NCI-H526 treated with DMSO at 0.1 percent for 48 hours (cell line): ENCODE results near the gene HEPACAM.
A peak's percentile ranks its signal among the peaks of the same experiment; 100 is the strongest.

Experiments
- DNase-seq: peaks from one replicate; lab custom pipeline; 2025; lab: John Stamatoyannopoulos, UW

HEPACAM gene

DNA sequence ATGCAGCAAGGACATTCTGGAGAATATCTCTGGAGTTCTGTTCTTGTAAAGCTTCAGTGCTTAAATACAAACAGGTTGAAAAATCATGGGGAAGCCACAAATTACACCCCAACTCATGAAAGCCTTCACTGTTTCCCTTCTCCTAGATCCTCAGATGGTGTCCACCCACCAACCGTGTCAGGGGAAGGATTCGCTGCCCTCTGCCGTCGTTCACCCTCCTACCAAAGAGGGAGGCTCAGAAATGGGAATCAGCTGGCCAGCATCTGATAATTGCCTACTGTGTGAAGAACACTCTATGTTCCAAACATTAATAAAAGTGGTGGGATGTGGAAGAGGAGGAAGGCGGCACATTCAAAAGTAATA lies 7.4 kb upstream of the HEPACAM start:
- no peak for DNase-seq

DNA sequence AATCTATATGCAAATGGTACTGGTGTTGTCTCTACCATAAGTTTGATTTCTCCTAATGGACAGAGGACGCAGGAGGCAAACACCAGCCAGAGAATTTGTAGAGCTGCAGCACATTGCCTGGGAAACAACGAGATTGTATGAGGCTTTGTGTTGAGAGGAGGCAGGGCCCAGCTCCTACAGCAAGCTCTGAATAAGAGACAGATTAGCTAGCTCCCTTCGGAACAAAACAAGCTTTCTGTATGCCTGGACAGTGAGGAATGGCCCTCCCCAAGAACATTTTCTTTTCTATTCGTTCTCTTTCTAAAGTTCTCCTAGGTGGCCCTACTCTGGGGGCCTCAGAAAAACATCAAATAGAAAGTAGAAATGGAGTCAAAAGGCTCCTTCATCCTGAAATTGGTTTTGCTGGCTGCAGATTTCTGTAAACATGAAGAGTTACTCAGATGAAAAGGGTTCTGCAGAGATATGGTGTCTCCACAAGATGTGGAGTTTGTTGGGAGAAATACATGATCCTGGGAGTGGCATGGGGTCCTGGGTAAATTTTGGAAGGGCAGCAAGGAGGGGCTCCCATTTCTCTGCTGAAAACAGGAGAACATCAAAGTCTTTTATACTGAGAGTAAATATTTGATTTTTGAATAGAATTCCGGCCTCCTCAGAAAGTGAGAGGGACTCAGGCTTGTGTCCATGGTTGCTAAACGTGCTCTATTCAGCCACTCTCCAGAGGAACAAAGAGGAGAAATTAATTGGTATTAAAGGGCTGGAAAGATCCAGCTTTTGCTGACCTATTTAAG lies 6.8 kb upstream of the HEPACAM start:
- DNase-seq = no peak

DNA sequence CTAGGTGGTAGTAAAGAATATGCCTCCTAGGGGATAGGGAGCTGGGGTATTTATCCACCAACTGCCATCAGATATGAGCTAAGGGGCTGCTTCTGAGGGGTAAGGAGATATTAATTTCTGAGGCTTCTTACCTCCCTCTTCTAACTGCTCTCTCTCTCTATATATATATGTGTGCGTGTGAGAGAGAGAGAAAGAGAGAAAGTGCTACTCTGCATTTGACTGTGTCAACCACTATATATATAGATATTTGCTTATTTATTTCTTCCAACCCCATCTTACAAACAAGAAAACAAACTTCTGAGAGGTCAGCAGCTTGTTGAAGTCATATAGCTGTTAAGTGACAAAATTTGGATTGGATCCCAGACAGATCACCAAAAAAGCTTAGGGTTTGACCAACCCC lies 5.9 kb upstream of the HEPACAM start:
- DNase-seq = no peak

DNA sequence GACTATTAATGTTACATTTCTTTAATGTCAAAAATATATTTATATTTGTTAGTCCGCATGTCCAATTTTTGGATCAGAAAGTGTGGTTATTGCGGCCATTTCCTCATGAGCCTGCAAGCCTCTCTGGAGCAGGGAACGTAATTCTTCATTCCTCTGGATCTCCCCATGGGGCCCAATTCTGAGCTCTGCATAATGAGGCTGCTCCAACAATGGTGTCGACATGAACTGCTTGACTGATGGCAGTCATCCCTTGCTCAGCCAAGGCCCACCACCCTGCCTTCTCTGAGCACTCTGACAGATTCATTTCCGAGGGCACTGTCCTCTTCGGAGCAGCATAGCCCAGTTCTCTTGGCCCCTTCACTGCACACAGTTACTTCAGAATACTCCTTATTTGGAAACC lies 3.1 kb upstream of the HEPACAM start:
- no peak for DNase-seq

DNA sequence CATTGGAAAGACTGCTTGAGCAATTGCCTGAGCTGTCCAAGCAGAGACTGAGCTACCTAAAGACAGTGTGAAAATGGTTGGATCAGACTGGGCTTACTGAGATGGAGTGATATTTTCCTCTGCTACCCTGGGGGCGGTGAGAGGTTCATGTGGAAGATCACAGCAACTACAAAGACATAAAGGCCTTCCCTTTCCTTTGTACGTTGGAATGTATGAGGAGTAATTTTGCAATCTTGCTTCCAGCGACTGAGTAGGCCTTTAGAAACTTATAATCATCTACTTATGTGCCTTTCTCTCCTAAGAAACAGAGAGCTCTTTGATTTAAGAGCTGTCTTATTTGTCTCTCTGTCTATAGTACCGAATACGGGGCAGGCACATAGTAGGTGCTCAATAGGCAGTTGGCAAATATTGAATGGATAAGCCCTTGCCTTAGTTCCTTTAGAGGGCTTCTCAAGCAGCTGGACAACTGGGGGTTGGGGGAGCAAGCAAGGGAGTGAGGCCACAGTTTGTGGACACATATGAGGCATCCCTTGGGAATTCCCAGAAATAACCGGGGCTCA lies 2.4 kb upstream of the HEPACAM start:
- DNase-seq = no peak

DNA sequence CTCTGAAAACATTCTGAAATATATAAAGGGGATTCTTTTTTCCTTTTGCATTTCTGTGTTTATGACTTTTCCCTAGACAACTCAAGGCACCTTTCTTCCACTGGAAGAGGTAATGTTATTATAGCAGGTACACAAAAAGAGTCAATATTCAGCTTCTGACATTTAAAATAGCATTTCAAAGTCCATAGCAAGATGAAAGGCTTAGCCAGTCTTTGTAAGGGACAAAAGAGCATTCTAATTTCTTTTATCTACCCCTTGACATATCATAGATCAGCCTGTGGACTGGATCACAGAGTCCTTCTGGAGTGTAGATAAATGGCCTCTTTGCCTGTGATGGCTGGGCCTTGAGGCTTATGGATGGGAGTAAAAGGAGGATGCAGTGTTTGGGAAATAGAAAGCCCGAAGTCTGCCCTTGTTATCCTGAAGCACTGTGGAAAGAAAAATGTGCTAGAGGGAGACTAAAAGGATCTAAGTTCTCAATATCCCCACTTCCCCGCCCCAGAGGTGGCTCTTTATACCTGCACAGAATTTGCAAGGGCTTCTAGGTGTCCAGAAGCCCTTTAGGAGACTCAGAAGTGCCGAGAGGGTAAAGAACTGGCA lies 1.6 kb upstream of the HEPACAM start:
- no peak for DNase-seq

DNA sequence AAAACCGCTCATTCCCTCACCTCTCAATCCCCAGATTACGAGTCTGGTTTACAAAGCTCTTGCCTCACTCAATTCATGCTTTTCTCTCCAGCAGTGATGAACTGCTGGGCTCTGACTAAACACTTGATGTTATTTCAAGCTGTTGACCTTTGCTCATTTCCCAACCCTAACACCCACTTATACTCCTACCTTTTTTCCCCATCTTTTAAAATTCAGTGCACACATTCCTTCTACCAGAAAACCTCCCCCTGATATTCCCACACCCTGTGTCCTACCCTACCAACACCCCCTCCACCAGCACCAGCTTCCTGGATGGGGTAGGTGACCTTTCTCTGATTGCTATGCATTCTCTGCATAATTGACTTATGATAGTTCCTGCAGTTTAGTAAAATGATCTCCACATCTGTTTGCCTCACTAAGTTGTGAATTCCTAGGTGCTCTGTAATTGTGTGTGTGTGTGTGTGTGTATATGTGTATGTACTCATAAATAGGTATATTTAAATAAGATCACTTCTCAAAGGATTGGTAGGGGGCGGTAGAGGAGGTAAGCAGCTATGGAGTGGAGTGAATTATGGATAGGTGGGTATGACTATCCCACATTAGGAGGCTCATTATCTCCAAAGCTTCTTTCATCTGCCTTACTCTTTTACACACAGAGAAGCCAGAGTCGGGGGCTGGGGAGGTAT lies 842 bp downstream of the HEPACAM start:
- no peak for DNase-seq

DNA sequence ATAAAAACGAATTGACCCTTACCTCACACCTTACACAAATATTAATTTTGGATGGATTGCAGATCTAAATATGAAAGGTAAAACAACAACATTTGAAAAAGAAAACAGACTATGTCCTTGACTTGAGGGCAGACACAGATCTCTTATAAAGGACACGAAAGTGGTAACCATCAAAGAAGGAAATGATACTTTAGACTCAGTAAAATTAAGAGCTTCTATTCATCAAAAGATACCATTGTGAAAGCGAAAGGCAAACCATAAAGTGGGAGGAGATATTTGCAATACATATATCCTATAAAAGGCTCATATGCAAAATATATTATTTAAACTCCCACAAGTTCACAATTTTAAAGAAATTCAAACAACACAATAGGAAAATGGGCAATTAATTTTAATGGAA lies 5.0 kb downstream of the HEPACAM start:
- DNase-seq = no peak

DNA sequence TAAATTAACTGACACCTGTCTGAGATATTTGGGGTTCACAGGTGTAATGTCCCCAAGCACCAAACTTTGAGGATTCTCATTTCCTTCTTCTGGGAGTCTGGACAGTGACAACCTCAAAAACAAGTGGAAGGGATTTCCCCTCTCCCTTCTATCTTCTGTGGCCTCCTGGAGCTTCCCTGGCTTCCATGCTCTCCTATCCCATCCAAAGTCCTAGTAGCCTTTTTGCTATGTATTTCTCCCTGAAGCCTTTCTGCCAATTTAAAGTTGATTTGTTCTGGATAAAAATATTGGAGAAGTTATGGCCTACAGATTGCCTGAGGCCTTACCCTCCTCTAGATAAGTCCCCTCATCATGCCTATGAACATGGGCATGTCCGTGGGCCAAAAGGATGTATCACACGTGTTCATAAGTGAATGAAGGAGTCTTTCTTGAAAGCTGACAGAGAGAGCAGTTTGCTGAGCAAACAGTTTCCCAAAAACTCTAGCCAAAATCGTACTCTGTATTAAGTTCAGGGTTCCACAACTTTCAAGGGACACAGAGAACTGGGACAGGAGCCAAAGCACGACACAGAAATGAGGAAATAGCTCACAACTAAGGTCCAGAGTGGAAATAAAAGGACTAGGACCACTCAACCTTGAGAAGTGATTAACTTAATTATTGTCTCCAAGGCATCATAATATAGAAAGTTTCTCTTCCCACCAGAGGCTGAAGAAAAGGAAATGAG lies 6.7 kb downstream of the HEPACAM start:
- no peak for DNase-seq

DNA sequence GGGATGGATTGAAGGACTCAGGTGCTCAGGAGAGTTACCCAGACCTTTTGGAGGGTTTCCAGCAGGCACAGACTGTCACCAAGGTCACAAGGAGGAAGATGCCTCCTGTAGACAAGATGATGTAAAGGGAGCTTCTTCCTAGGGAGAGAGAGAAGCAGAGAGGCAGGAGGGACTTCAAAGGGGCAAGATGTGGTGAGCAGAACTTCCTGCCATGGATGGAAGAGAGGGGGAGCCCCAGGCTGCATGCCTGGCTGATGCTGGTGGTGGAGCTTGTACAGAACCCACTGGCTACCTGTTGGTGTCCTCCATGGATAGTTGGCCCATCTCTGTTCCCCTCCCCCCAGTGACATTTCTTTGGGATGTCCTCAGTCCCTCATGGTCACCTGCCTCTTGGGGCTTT lies 12.6 kb downstream of the HEPACAM start:
- no peak for DNase-seq

DNA sequence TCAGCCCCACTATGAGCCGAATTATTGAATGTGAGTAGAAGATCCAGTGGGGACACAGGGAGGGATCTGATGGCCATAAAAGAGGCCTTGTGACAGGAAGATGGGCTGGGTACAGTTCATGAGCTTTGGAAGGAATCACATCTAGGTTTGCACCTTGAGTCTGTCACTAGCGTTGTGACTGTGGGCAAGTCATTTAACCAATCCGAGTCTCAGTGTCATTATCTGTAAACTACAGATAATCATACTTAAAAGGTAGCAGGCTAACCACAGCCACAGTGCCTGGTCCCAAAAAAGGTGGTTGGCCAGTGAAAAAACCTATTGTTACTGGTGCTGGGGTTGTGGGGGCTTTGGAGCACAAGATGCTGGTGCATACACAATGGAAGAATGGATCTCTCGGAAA lies 13.0 kb downstream of the HEPACAM start:
- DNase-seq = no peak

DNA sequence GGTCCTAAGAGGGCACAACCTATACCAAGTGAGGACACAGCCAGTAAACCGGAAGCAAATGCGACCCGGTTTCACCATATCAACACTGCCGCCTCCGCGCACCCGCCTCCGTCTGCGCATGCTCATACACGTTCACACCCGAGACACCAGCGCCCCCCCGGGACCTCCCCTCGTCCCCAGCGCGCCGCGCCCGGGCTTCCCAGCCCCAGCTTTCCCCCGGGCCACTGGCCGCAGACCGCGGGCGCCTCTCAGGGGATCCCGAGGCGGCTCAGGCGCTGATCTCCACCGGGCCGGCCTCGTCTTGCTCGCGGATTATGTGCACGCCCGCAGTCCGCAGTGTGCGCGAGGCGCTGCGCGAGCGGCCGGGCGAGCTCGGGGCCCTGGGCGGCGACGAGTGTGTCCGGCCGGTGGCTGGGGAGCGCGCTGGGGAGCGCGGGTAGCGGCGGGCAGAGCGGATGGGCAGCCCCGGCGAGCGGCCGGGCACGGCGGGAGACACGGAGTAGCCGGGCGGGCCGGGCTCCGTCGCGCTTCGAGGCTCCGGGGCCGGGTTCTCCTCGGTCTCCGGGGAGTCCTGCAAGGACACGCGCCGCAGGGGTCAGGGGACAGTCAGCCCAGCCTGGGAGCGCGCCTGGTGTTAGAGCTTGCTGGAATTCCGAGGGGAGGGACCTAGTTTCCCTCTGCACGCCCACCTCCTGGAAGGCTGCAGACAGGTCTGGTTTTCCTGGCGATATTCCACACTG lies 14.8 kb downstream of the HEPACAM start:
- DNase-seq = peak; percentile 35

DNA sequence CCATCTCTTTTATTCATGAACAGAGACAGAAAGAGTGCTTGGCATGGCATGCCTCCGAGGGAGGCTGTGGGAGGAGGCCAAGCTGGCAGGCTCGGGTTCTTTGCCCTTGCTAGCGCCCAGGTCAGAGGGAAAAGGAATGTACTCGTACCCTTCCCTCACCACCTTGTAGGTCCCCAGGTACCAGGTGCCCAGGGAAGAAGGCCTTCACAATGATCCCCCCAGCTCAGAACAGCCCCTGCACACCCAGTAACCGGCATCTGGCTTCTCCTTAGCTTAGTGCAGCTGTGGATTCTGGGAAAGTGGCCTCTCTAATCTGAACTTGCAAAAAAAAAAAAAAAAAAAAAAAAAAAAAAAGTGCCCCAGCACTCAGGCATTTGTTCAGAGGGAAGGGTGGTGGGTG lies 15.5 kb downstream of the HEPACAM start:
- no peak for DNase-seq

DNA sequence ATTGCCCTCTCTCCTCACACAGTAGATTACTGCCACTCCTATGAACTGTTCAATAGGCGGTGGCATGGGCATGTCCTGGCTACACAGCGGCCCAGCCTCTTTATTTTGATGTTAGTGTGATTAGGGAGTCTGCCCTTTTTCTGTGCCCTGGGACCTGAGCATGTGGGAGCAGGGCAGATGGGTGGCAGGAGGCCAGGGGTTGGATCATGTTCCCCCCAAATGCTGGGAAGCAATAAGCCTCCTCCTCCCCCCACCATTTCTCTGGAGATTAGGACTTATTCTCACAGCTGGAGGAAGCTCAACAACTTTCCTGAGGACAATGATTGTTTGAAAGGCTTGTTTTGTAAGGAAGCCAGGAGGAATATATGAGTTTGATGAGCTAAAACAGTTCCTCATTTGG lies 15.9 kb downstream of the HEPACAM start:
- no peak for DNase-seq

DNA sequence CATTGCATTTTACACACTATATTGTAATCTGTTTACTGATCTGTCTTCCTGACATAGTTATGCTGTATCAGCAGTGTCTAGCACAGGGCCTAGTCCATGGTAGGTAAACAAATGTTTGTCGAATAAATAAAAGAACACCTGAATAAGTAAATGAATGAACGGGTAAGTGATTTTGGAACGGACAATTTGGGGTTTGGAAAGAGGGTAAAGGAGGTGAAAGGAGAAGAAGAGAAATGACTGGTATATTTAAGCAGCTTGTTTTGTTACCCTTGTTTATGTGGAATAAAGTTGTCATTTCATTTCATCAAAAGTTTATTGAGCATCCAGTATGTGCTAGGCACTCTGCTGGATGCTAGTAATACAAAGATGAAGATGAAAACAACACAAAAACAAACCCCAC lies 16.9 kb downstream of the HEPACAM start, which contains the start of gene HEPN1:
TSS of gene HEPN1 (plus strand) at position 301 of the 400 bp plus-strand sequence.
- DNase-seq = no peak

DNA sequence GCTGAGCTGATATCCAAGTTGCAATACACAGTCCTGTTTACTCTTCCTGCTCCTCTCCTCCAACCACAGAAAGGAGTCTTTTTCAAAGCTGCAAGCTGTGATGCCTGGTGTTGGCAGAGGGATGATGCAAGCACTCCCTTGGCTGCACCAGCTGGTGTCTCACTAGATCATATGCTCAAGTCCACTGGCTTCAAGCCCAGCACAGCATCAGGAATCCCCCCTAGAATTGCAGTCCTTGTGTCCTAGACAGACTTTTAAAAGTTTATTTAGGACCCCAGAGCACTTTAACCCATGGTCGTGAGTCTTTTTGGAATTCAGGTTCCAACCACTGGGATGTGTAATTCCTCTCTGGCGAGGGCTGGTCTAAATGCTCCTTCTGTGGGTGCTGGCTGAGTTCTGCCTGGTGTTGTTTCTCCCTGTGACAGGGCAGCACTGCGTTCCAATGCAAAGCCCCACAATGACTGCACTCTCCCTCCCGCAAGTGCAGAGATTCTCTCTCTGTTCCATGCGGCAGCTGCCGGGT lies 18.7 kb downstream of the HEPACAM start:
- DNase-seq = no peak

DNA sequence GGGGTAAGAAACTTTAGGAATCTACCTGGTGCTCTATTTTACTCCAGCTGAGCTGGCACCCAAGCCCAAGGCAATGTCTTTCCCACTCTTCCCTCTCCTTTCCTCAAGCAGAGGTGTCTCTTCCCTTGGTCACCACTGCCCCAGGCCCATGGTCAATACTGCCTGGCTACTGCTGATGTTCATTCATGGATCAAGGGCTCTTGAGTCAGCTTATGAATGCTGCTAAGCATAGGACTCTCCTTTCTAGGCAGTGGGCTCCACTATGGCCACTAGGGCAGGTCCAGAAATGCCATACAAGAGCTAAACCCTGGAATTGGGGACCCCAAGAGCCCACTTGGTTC lies 19.5 kb downstream of the HEPACAM start:
- no peak for DNase-seq

DNA sequence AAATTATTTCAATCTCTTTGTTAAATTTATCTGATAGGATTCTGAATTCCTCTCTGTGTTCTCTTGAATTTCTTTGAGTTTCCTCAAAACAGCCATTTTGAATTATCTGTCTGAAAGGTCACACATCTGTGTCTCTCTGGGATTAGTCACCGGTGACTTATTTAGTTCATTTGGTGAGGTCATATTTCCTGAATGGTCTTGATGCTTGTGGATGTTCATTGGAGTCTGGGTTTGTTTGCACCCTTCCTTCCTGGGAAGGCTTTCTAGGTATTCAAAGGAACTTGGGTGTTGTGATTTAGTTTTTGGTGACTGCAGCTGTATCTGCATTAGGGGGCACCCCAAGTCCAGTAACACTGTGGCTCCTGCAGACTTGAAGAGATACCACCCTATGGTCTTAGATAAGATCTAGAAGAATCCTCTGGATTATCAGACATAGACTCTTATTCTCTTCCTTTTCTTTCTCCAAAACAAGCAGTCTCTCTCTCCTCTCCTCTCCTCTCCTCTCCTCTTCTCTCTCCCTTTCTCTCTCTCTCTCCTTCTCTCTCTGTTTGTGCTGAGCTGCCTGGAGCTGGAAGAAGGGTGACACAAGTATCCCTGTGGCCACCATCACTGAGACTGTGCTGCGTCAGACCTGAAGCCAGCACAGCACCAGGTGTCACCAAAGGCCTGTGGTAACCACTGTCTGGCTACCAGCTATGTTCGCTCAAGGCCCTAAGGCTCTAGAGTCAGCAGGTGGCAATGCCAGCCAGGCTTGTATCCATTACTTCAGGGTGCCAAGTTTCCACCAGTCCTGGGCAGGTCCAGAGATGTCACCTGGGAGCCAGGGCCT lies 20.1 kb downstream of the HEPACAM start:
- no peak for DNase-seq

DNA sequence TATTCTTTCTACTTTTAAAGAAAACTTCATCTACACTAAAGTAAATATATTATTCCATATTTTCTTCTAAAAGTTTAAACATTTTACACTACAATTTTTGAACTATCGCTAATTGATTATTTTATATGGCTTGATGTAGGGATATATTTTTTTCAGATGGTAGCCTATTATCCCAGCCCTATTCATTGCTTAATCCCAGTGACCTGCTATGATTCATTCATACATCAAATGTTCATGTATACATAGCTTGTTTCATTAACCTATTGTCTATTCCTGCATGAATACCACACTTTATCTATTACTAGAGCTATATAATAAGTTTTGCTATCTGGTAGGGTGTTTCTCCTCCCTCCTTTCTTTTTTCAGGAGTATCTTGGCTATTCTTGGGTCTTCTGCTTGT lies 33.2 kb downstream of the HEPACAM start:
- no peak for DNase-seq

DNA sequence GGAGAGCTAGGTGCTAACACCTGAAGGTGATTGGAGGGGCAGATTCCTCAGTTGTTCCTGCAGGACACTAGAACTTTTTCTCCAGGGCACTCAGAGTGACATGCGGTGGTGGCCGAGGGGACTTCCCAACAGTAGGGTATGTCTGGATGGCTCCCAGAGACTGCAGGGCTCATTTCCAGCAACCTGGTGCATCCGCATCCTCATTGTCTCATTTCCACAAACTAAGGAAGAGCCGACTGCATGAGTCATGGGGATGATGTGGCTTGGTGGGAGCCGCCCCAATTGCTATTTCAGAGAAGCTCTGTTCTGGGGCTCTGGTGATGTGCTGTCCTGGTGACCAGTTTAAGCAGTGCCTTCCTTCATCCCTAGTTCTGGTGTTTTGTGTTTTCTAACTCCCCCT lies 35.4 kb downstream of the HEPACAM start:
- no peak for DNase-seq
